B cell (primary cell): ENCODE data around the gene BSDC1. TPM values are rescaled to one million over a fixed set of nuclear protein-coding genes. Genes with fewer than 3 reads are reported as not detected.

Experiments used
- ATAC-seq: fragments of 200-7000 bp; cut with Tn5 transposase; one replicate; pipeline ENCODE4 v1.10.0; 2021; ENCODE audit warnings: low read depth, mild to moderate bottlenecking, moderate number of reproducible peaks, moderate library complexity
- CTCF ChIA-PET: fragments of 350-600 bp; sonication (Branson Sonifier 250); formaldehyde crosslinking; loops from one replicate; lab custom pipeline; 2021; ENCODE audit warnings: antibody characterized with exemption, inconsistent platforms; lab: Charles Lee
- POLR2A ChIA-PET: fragments of 350-600 bp; sonication (Branson Sonifier 250); formaldehyde crosslinking; loops from one replicate; lab custom pipeline; 2021; ENCODE audit warnings: antibody characterized with exemption; lab: Charles Lee
- DNase-seq: peaks from one replicate; pipeline ENCODE4 v3.0.0; 2013
- H2AFZ ChIP-seq: 2 replicates; pipeline ENCODE4 v1.6.1; 2012; ENCODE audit warnings: mild to moderate bottlenecking, low read depth, low read length; ENCODE audit not compliant: insufficient read depth, poor library complexity, severe bottlenecking
- H3K27ac ChIP-seq, 2 donors: 1 replicate in 1 of 2; 2 replicates in 1 of 2; pipeline ENCODE4 v1.5.1; 2012 to 2013; ENCODE audit warnings: low read length in 2 of 2, mild to moderate bottlenecking in 2 of 2, moderate library complexity in 1 of 2
- H3K27me3 ChIP-seq, 4 experiments: fragments of 200-600 bp in 1 of 4; sonication (generic) in 1 of 4; replicated peaks in 1 of 4; 1 replicate in 2 of 4; 2 replicates in 2 of 4; pipeline versions ENCODE4 v1.6.1 to v1.7.0; 2013 to 2016; ENCODE audit warnings: low read length in 3 of 4, mild to moderate bottlenecking in 2 of 4, mixed read lengths in 1 of 4, moderate library complexity in 1 of 4; ENCODE audit not compliant: insufficient read depth in 4 of 4, control insufficient read depth in 3 of 4; ENCODE audit errors: control extremely low read depth in 1 of 4
- H3K36me3 ChIP-seq, 2 experiments: replicated peaks in 1 of 2; 1 replicate in 1 of 2; 2 replicates in 1 of 2; pipeline versions ENCODE4 v1.6.1 to v1.7.1; 2013; ENCODE audit warnings: low read length in 1 of 2; ENCODE audit not compliant: insufficient read depth in 2 of 2, control insufficient read depth in 1 of 2; ENCODE audit errors: control extremely low read depth in 1 of 2, extremely low read depth in 1 of 2
- H3K4me1 ChIP-seq, 2 donors: fragments of 200-600 bp in 1 of 2; sonication (generic) in 1 of 2; 1 replicate in 1 of 2; 2 replicates in 1 of 2; pipeline versions ENCODE4 v1.5.1 to v1.6.1; 2013 to 2017; ENCODE audit warnings: low read length in 2 of 2; ENCODE audit not compliant: control insufficient read depth in 2 of 2, insufficient read depth in 2 of 2
- H3K4me2 ChIP-seq: replicated peaks from 2 replicates; pipeline ENCODE3; 2012; ENCODE audit warnings: mild to moderate bottlenecking, low read depth, low read length; ENCODE audit not compliant: poor library complexity, severe bottlenecking
- H3K4me3 ChIP-seq, 5 experiments: fragments of 200-600 bp in 1 of 5; sonication (generic) in 1 of 5; 1 replicate in 3 of 5; 2 replicates in 2 of 5; pipeline versions ENCODE4 v1.5.1 to v1.7.0; 2011 to 2016; ENCODE audit warnings: low read length in 4 of 5, mild to moderate bottlenecking in 4 of 5, low read depth in 2 of 5, control low read depth in 1 of 5, moderate library complexity in 1 of 5; ENCODE audit not compliant: insufficient read depth in 1 of 5; ENCODE audit errors: control extremely low read depth in 1 of 5, extremely low read depth in 1 of 5
- H3K79me2 ChIP-seq: fragments of 200-600 bp; sonication (generic); one replicate; pipeline ENCODE4 v1.6.0; 2016; ENCODE audit warnings: low read length; ENCODE audit not compliant: control insufficient read depth, insufficient read depth
- H3K9ac ChIP-seq: fragments of 200-600 bp; sonication (generic); 2 replicates; pipeline ENCODE4 v1.6.1; 2017; ENCODE audit warnings: mild to moderate bottlenecking, low read length, moderate library complexity
- H3K9me3 ChIP-seq, 3 donors: one replicate each; pipeline versions ENCODE4 v1.6.1 to v1.7.1; 2013; ENCODE audit warnings: low read length in 2 of 3; ENCODE audit not compliant: control insufficient read depth in 2 of 3, insufficient read depth in 1 of 3; ENCODE audit errors: control extremely low read depth in 1 of 3
- H4K20me1 ChIP-seq: 2 replicates; pipeline ENCODE4 v1.6.0; 2012; ENCODE audit warnings: mild to moderate bottlenecking, low read length; ENCODE audit not compliant: insufficient read depth, control insufficient read depth, poor library complexity, severe bottlenecking
- H3K27ac Mint-ChIP-seq: one replicate; pipeline ENCODE4 v1.8.0; 2021; ENCODE audit warnings: mixed read lengths
- H3K27me3 Mint-ChIP-seq: one replicate; pipeline ENCODE4 v1.8.0; 2021; ENCODE audit warnings: mixed read lengths
- H3K4me1 Mint-ChIP-seq: one replicate; pipeline ENCODE4 v1.8.0; 2021; ENCODE audit warnings: mixed read lengths
- H3K4me3 Mint-ChIP-seq: one replicate; pipeline ENCODE4 v1.8.0; 2021; ENCODE audit warnings: mixed read lengths
- H3K9me3 Mint-ChIP-seq: one replicate; pipeline ENCODE4 v1.8.0; 2022; ENCODE audit warnings: mixed read lengths; ENCODE audit not compliant: insufficient read depth
- CTCF ChIP-seq: fragments of 200-600 bp; IDR thresholded peaks from one replicate; pipeline ENCODE4 v1.8.0; 2022; ENCODE audit warnings: antibody characterized with exemption, mild to moderate bottlenecking
- EZH2 ChIP-seq: IDR thresholded peaks from 2 replicates; pipeline ENCODE4 v1.6.1; 2012; ENCODE audit warnings: borderline replicate concordance, low read depth, mild to moderate bottlenecking, moderate library complexity, low read length; ENCODE audit not compliant: insufficient read depth, poor library complexity, severe bottlenecking
- WGBS: methylation state at CpG from one replicate; pipeline ENCODE4 v1.1.5; 2013; ENCODE audit warnings: missing lambda C conversion rate; ENCODE audit not compliant: insufficient coverage; 5-methylcytosine and 5-hydroxymethylcytosine counted together
- intact Hi-C: fragments of 100-400 bp; cut with micrococcal nuclease; formaldehyde crosslinking; loops from one replicate; pipeline ENCODE4 v1.10.0; 2022
- polyA plus RNA-seq: library from polyadenylated mRNA; depleted of rRNA; stranded (reverse); fragments of >200 nt; gene quantifications from 2 replicates; pipeline ENCODE4 v1.2.3, GENCODE V29; 2012
- total RNA-seq, 2 donors: library from RNA; stranded (reverse); fragments of 120-200 nt in 1 of 2; gene quantifications; 1 replicate in 1 of 2; 2 replicates in 1 of 2; pipeline versions ENCODE4 v1.2.3 to v1.2.4, GENCODE V29; 2013 to 2022

The BSDC1 gene
- total and polyA plus RNA-seq, 2 donors (not counting 1 experiment from before 2014, with no cell fraction given) = 54.5 to 117 TPM

GRCh38 chr1:32365445-32365844 is 28.8 kb downstream of the BSDC1 start:
- 98% methylated on average over 6 of the region's 6 CpGs for WGBS
- Histone ChIP-seq H3K27ac (no peak overlapping the region), H3K4me3 (no peak overlapping the region), H3K9me3 (no peaks in the 10 kb centered on the region), H2AFZ (no peak overlapping the region), H3K36me3 (peaks cover 2 to 40% of the 10 kb centered on the region in 2 experiments), H3K27me3 (no peaks in the 10 kb centered on the region), H4K20me1 (no peaks in the 10 kb centered on the region), H3K4me1 (peaks cover 9 to 21% of the 10 kb centered on the region in 2 donors), H3K9ac (no peak overlapping the region), H3K4me2 (no peak overlapping the region), H3K79me2 (no peaks in the 10 kb centered on the region)
- Mint-ChIP-seq H3K9me3 (no peaks in the 10 kb centered on the region), H3K4me1 (peaks cover 16% of the 10 kb centered on the region), H3K4me3 (no peak overlapping the region), H3K27ac (no peak overlapping the region), H3K27me3 (no peaks in the 10 kb centered on the region)
- TF ChIP-seq EZH2 (no peak), CTCF (no peak)
- ChIA-PET POLR2A (interaction anchor here (1.3 kb wide), 1 partner anchor 29 kb away, joined by 3 read pairs; the partner anchor contains the start of gene MARCKSL1), CTCF (interaction anchor here (0.8 to 1.7 kb wide), 6 partner anchors 11 to 150 kb away, joined by 3 to 4 read pairs (median 3); partner anchors contain the start of gene MARCKSL1)
- DNase-seq = no peak
- no peak for ATAC-seq
- intact Hi-C loops = no loop called here

- Histone ChIP-seq H3K9ac (no peak overlapping the region), H3K9me3 (no peaks in the 10 kb centered on the region), H3K4me3 (no peak overlapping the region), H3K27ac (no peak overlapping the region), H3K79me2 (no peaks in the 10 kb centered on the region), H3K36me3 (peaks cover 2 to 40% of the 10 kb centered on the region in 2 experiments), H2AFZ (no peak overlapping the region), H3K4me1 (peaks cover 15 to 27% of the 10 kb centered on the region in 2 donors), H3K4me2 (no peak overlapping the region), H4K20me1 (no peaks in the 10 kb centered on the region), H3K27me3 (no peaks in the 10 kb centered on the region)
- Mint-ChIP-seq H3K4me3 (no peak overlapping the region), H3K27ac (no peak overlapping the region), H3K9me3 (no peaks in the 10 kb centered on the region), H3K27me3 (no peaks in the 10 kb centered on the region), H3K4me1 (peaks cover 21% of the 10 kb centered on the region)
- intact Hi-C loops = no loop called here
- WGBS = 100% methylated on average over 3 of the region's 5 CpGs
- TF ChIP-seq EZH2 (no peak), CTCF (no peak)
- DNase-seq (no peak), ATAC-seq (no peak)
- ChIA-PET POLR2A (interaction anchor here (1.3 kb wide), 1 partner anchor 29 kb away, joined by 3 read pairs; the partner anchor contains the start of gene MARCKSL1), CTCF (interaction anchor here (0.8 to 1.7 kb wide), 6 partner anchors 10 to 149 kb away, joined by 3 to 4 read pairs (median 3); partner anchors contain the start of gene MARCKSL1)
Measured at GRCh38 chr1:32364836-32365235, 29.4 kb downstream of the BSDC1 start.
